Lower leg skin (tissue), 4 donors: ENCODE data around the gene ARMC2. TPM values are rescaled to one million over a fixed set of nuclear protein-coding genes. Genes with fewer than 3 reads are reported as not detected.
"Not testable (repeated sequence)": the region's sequence is repeated elsewhere in the genome, so short reads cannot be mapped to it uniquely, and the experiment has no call there.

ENCODE experiments used
- DNase-seq, 2 donors: peaks; one replicate each; pipeline ENCODE4 v3.0.0-alpha.2; 2019; ENCODE audit warnings: low spot score in 2 of 2
- H3K4me3 ChIP-seq: fragments of 200-600 bp; sonication (generic); 2 replicates; pipeline ENCODE4 v1.5.1; 2017; ENCODE audit warnings: mild to moderate bottlenecking, low read depth; ENCODE audit not compliant: poor library complexity, severe bottlenecking
- POLR2A ChIP-seq, 2 donors: fragments of 450-650 bp; IDR thresholded peaks; one replicate each; pipeline ENCODE4 v1.6.1; 2016 to 2017; ENCODE audit warnings: antibody characterized with exemption in 2 of 2, mild to moderate bottlenecking in 1 of 2, moderate library complexity in 1 of 2
- WGBS, 2 donors: methylation state at CpG; one replicate each; pipeline ENCODE4 v1.1.5; 2018; 5-methylcytosine and 5-hydroxymethylcytosine counted together
- intact Hi-C: fragments of 100-400 bp; cut with DNase I; formaldehyde crosslinking; loops from one replicate; pipeline ENCODE4 v1.15.0; 2023; ENCODE audit warnings: low total_unique reads
- total RNA-seq, 4 donors: library from RNA; depleted of rRNA; stranded (reverse); fragments of >200 nt; gene quantifications; one replicate each; pipeline ENCODE4 v1.1.0, GENCODE V29; 2016
- TF ChIP-seq, protein P1 (sequence below), 3 donors: fragments of 450-650 bp; IDR thresholded peaks; one replicate each; pipeline ENCODE4 v1.5.1; 2016; ENCODE audit warnings: antibody characterized with exemption in 3 of 3, mild to moderate bottlenecking in 3 of 3, moderate library complexity in 2 of 3

The ARMC2 gene
- total RNA-seq, 4 donors from 2014 or later = 0.34 to 2.0 (median 1.2) TPM

- whole genome bisulfite sequencing, 2 donors = 63 to 69% methylated on average over 4 of the region's 4 CpGs
- intact Hi-C loops = no loop called here
- TF ChIP-seq, protein P1, sequence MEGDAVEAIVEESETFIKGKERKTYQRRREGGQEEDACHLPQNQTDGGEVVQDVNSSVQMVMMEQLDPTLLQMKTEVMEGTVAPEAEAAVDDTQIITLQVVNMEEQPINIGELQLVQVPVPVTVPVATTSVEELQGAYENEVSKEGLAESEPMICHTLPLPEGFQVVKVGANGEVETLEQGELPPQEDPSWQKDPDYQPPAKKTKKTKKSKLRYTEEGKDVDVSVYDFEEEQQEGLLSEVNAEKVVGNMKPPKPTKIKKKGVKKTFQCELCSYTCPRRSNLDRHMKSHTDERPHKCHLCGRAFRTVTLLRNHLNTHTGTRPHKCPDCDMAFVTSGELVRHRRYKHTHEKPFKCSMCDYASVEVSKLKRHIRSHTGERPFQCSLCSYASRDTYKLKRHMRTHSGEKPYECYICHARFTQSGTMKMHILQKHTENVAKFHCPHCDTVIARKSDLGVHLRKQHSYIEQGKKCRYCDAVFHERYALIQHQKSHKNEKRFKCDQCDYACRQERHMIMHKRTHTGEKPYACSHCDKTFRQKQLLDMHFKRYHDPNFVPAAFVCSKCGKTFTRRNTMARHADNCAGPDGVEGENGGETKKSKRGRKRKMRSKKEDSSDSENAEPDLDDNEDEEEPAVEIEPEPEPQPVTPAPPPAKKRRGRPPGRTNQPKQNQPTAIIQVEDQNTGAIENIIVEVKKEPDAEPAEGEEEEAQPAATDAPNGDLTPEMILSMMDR (IDR thresholded peaks at IDR 0.05) = no peak
- no peak for TF ChIP-seq POLR2A (IDR thresholded peaks at IDR 0.05)
- no peak overlapping the region for H3K4me3 ChIP-seq
- no peak for DNase-seq
These were observed 80.4 kb downstream of the ARMC2 start for GRCh38 chr6:108928650-108929049.

GRCh38 chr6:108931090-108931489 is 82.9 kb downstream of the ARMC2 start:
- intact Hi-C loops = not testable (repeated sequence)
- 93 to 97% methylated on average over 3 of the region's 3 CpGs for WGBS, 2 donors

DNA sequence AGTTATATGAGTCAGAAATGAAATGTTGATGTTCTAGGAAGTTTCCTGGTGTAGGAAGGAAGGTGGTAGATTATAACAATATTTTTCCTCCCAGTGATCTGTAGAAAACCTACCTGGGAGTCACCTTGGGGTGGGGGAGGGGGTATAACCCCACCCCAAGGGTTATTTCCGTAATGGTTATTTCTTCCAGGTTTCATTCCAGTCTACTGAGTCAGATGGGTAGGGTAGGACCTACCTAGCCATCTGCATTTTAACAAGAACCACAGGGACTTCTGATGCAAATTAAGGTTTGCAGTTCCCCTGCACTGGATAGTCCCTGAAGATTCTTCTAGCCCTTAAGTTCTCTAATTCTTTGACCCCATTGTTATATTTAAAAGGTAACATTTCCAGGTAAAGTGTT is 88.9 kb downstream of the ARMC2 start:
- 62 to 82% methylated on average over 1 of the region's 1 CpG for WGBS, 2 donors
- intact Hi-C loops = no loop called here
- no peak for DNase-seq
- no peak for TF ChIP-seq POLR2A (IDR thresholded peaks at IDR 0.05)
- TF ChIP-seq, protein P1 (IDR thresholded peaks at IDR 0.05) = no peak
- no peak overlapping the region for H3K4me3 ChIP-seq

More at GRCh38 chr6:108931090-108931489, 82.9 kb downstream of the ARMC2 start:
- not testable (repeated sequence) for DNase-seq, H3K4me3 ChIP-seq

GRCh38 chr6:108940741-108941140 is 92.5 kb downstream of the ARMC2 start:
- TF ChIP-seq POLR2A (IDR thresholded peaks at IDR 0.05) = no peak
- no peak overlapping the region for H3K4me3 ChIP-seq
- 68 to 75% methylated on average over 5 of the region's 5 CpGs for WGBS, 2 donors
- DNase-seq = no peak
- intact Hi-C loops = no loop called here

DNA sequence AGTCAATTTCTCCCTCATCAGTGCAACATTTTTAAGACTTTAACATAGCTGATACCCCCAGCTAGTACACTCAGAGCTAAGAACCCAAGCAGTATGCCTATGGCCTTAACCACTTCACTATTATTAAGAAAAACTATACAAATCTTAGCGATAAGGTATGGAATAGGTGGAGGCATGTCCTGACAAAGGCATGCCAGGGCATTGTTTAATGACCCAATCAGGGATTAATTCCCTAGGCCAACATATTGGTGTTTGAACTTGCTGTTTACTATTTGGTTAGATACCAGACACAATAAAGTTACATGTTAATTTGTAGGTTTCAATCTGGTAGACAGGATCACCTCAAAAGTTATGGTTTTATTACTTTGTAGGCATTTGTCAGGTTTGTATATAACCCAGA is 93.1 kb downstream of the ARMC2 start:
- 50 to 56% methylated on average over 1 of the region's 1 CpG for WGBS, 2 donors
- TF ChIP-seq POLR2A (IDR thresholded peaks at IDR 0.05) = no peak
- TF ChIP-seq, protein P1 (IDR thresholded peaks at IDR 0.05) = no peak
- intact Hi-C loops = no loop called here
- no peak overlapping the region for H3K4me3 ChIP-seq
- no peak for DNase-seq

DNA sequence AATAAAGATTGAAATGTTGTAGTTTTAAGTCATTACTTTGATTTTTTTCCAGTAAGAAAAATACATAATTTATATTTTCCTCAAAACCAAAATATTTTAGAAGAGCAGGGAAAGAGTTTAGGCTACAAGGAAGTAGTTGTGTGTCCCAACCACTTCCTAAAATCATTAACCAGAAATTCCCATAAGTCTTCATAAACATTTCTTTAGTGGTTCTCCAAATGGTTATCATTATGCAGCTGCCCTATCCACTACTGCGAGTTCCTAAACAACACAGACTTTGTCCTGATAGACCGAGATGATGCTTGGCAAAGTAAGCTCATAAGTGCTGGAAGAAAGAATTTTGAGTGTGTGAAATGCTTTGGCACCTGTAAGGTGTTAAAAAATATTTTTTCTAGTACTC is 93.6 kb downstream of the ARMC2 start:
- TF ChIP-seq, protein P1 (IDR thresholded peaks at IDR 0.05) = no peak
- no peak for TF ChIP-seq POLR2A (IDR thresholded peaks at IDR 0.05)

More for the DNA sequence above, 93.6 kb downstream of the ARMC2 start:
- intact Hi-C loops = no loop called here
- no peak for DNase-seq
- WGBS, 2 donors = 71 to 80% methylated on average over 2 of the region's 2 CpGs
- H3K4me3 ChIP-seq = no peak overlapping the region
